KMS-11 (cell line): ENCODE measurements around the gene TEAD1.

ENCODE experiments used
- H2AFZ ChIP-seq: fragments of 200-600 bp; sonication (generic); 2 replicates; pipeline ENCODE4 v1.6.1; 2016; ENCODE audit warnings: antibody characterized with exemption, mixed run types, low read depth
- H3K27ac ChIP-seq: fragments of 200-600 bp; sonication (generic); 2 replicates; pipeline ENCODE4 v1.6.1; 2016; ENCODE audit warnings: mild to moderate bottlenecking, mixed run types
- H3K27me3 ChIP-seq: fragments of 200-600 bp; sonication (generic); 2 replicates; pipeline ENCODE4 v1.6.1; 2017; ENCODE audit warnings: mild to moderate bottlenecking, low read depth, mixed run types, moderate library complexity; ENCODE audit not compliant: insufficient read depth
- H3K36me3 ChIP-seq: fragments of 200-600 bp; sonication (generic); 2 replicates; pipeline ENCODE4 v1.6.1; 2017; ENCODE audit warnings: mild to moderate bottlenecking, mixed run types; ENCODE audit not compliant: insufficient read depth
- H3K4me1 ChIP-seq: fragments of 200-600 bp; sonication (generic); 2 replicates; pipeline ENCODE4 v1.6.1; 2016; ENCODE audit warnings: mild to moderate bottlenecking, low read depth, mixed run types; ENCODE audit not compliant: poor library complexity, severe bottlenecking
- H3K4me2 ChIP-seq: fragments of 200-600 bp; sonication (generic); 2 replicates; pipeline ENCODE4 v1.7.0; 2016; ENCODE audit warnings: mild to moderate bottlenecking, mixed run types
- H3K4me3 ChIP-seq: fragments of 200-600 bp; sonication (generic); IDR thresholded peaks from 2 replicates; pipeline ENCODE4 v1.6.1; 2017; ENCODE audit warnings: low read depth, low read length, mixed read lengths; ENCODE audit not compliant: insufficient read depth
- H3K79me2 ChIP-seq: fragments of 200-600 bp; sonication (generic); 2 replicates; pipeline ENCODE4 v1.6.1; 2016; ENCODE audit warnings: low read depth, mixed run types; ENCODE audit not compliant: insufficient read depth
- H3K9ac ChIP-seq: fragments of 200-600 bp; sonication (generic); 2 replicates; pipeline ENCODE4 v1.6.1; 2016; ENCODE audit warnings: mild to moderate bottlenecking, mixed run types
- H4K20me1 ChIP-seq: fragments of 200-600 bp; sonication (generic); 2 replicates; pipeline ENCODE4 v1.6.1; 2016; ENCODE audit warnings: mild to moderate bottlenecking, mixed run types; ENCODE audit not compliant: insufficient read depth
- CTCF ChIP-seq: fragments of 200-600 bp; sonication (generic); conservative IDR thresholded peaks from 2 replicates; pipeline ENCODE4 v1.6.1; 2017; ENCODE audit warnings: low read depth, mild to moderate bottlenecking, antibody characterized with exemption, low read length, moderate library complexity, mixed read lengths

Gene TEAD1

GRCh38 chr11:12749442-12749841 is 75.2 kb downstream of the TEAD1 start:
- Histone ChIP-seq H2AFZ (no peak overlapping the region), H3K4me3 (no peak overlapping the region), H3K9ac (no peak overlapping the region), H3K4me2 (no peak overlapping the region), H4K20me1 (peaks cover 19% of the 10 kb centered on the region), H3K27ac (no peak overlapping the region), H3K27me3 (no peaks in the 10 kb centered on the region), H3K79me2 (peaks cover 83% of the 10 kb centered on the region), H3K4me1 (peaks cover 55% of the 10 kb centered on the region), H3K36me3 (no peaks in the 10 kb centered on the region)
- no peak for TF ChIP-seq CTCF

DNA sequence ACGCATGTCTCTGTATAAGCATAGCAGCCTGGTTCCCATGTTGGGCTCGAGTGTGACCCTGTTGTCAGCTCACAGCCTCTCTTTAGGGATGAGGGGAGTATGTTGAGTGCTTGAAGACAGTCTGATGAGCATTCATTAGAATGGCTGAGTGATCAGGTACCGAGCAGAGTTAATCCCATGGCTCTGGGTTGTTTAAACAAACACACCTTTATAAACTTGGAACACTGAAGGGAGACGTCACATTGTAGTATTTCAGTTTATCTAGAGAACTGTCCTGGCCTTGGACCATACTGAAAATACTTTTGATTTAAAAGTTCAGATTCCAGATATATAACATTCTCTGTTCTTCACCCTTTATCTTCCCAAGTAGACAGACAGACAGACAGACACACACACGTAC is 76.0 kb downstream of the TEAD1 start:
- TF ChIP-seq CTCF, result no peak
- Histone ChIP-seq H3K4me3 (no peak overlapping the region), H3K36me3 (no peaks in the 10 kb centered on the region), H3K27ac (no peak overlapping the region), H3K4me2 (no peak overlapping the region), H3K79me2 (peaks cover 84% of the 10 kb centered on the region), H2AFZ (no peak overlapping the region), H4K20me1 (peaks cover 19% of the 10 kb centered on the region), H3K4me1 (peaks cover 48% of the 10 kb centered on the region), H3K9ac (no peak overlapping the region), H3K27me3 (no peaks in the 10 kb centered on the region; the same call in 1 of the 2 replicates)

GRCh38 chr11:12752868-12753524 is 78.8 kb downstream of the TEAD1 start:
- H3K27ac ChIP-seq, result no peak overlapping the region
- no peak for TF ChIP-seq CTCF
- peaks cover 29% of the 10 kb centered on the region for H3K4me1 ChIP-seq
- H3K79me2 ChIP-seq, result peaks cover 93% of the 10 kb centered on the region
- no peak overlapping the region for H2AFZ ChIP-seq
- no peak overlapping the region for H3K4me3 ChIP-seq
- no peaks in the 10 kb centered on the region for H3K36me3 ChIP-seq
- no peak overlapping the region for H3K9ac ChIP-seq
- peaks cover 20% of the 10 kb centered on the region for H4K20me1 ChIP-seq
- H3K27me3 ChIP-seq, result no peaks in the 10 kb centered on the region; the same call in 1 of the 2 replicates
- H3K4me2 ChIP-seq, result no peak overlapping the region

DNA sequence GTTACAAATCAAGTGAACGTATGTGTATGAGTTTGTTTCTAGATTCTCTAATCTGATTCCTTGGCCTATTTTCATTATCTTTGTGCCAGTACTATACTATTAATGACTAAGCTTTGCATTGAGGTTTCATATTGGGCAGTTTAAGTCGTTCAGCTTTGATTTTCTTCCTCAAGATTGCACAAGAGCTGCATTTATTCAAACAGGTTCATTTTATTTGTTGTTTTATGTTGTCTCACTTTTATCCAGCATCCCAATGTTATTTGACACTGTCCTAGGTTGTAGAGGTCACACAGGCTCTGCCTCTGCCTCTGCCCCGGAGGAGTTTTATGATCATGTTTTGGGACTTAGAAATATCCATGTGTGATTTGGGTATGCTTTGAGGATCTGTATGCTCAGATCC is 79.8 kb downstream of the TEAD1 start:
- Histone ChIP-seq H3K36me3 (no peaks in the 10 kb centered on the region), H2AFZ (no peak overlapping the region), H3K9ac (no peak overlapping the region), H3K79me2 (peaks cover 92% of the 10 kb centered on the region), H4K20me1 (peaks cover 15% of the 10 kb centered on the region; the same call in 1 of the 2 replicates), H3K27me3 (no peaks in the 10 kb centered on the region; the same call in 1 of the 2 replicates), H3K4me2 (no peak overlapping the region), H3K4me1 (peaks cover 29% of the 10 kb centered on the region), H3K4me3 (no peak overlapping the region), H3K27ac (no peak overlapping the region)
- no peak for TF ChIP-seq CTCF
